HL-60 (cell line): Measurements from ENCODE around the gene MOV10L1.

ENCODE experiments used
- CTCF ChIP-seq: IDR thresholded peaks from one replicate; pipeline ENCODE4 v1.5.1; 2011; ENCODE audit warnings: low read length, control low read depth, inconsistent platforms; ENCODE audit not compliant: insufficient read depth
- GABPA ChIP-seq: IDR thresholded peaks from 2 replicates; pipeline ENCODE4 v1.6.1; 2012; ENCODE audit warnings: low read depth
- POLR2AphosphoS5 ChIP-seq: IDR thresholded peaks from 2 replicates; pipeline ENCODE4 v1.6.1; 2012; ENCODE audit warnings: low read depth
- REST ChIP-seq: IDR thresholded peaks from 2 replicates; pipeline ENCODE4 v1.6.1; 2012; ENCODE audit warnings: low read depth; ENCODE audit not compliant: insufficient replicate concordance

DNA sequence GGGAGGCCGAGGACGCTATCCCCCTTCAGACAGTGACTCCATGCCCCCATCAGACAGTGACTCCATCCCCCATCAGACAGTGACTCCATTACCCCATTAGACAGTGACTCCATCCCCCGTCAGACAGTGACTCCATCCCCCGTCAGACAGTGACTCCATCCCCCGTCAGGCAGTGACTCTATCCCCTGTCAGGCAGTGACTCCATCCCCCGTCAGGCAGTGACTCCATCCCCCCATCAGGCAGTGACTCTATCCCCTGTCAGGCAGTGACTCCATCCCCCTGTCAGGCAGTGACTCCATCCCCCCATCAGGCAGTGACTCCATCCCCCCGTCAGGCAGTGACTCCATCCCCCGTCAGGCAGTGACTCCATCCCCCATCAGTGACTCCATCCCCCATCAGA lies 22.6 kb upstream of the MOV10L1 start:
- no peak for TF ChIP-seq POLR2AphosphoS5
- TF ChIP-seq REST: no peak
- TF ChIP-seq CTCF: no peak
- no peak for TF ChIP-seq GABPA
